Measurements from ENCODE around the gene MYF6.
A peak's percentile ranks its signal among the peaks of the same experiment; 100 is the strongest.

MYF6 gene

GRCh38 chr12:80709811-80710726 lies 2.6 kb downstream of the MYF6 start:
- Histone ChIP-seq H2BK5ac (ENCODE audit: low read depth, low read length, poor library complexity) (no peak overlapping the region), H2BK120ac (ENCODE audit: insufficient read depth, low read length, poor library complexity) (no peak overlapping the region), H2BK12ac (ENCODE audit: low read length) (no peak overlapping the region), H3K4me2 (ENCODE audit: low read length) (peak overlapping the region; percentile 45), H3K18ac (ENCODE audit: low read length) (no peak overlapping the region), H3K23ac (ENCODE audit: low read length) (no peak overlapping the region), H3K36me3 (ENCODE audit: control insufficient read depth in 1 of 2, insufficient read depth in 2 of 2, low read length in 2 of 2) (no peaks in the 10 kb centered on the region), H2AFZ (ENCODE audit: insufficient read depth, low read length, poor library complexity) (no peak overlapping the region), H3K9ac (ENCODE audit: low read length) (no peak overlapping the region), H2AK5ac (ENCODE audit: low read length) (no peak overlapping the region), H4K91ac (ENCODE audit: low read depth, low read length) (no peak overlapping the region), H3K4ac (ENCODE audit: low read depth, low read length) (no peak overlapping the region), H3K27ac (ENCODE audit: low read depth, low read length) (no peak overlapping the region), H4K8ac (ENCODE audit: low read depth, low read length) (no peak overlapping the region), H4K12ac (ENCODE audit: low read depth, low read length) (no peak overlapping the region), H3K4me3 (ENCODE audit: low read depth, low read length) (no peak overlapping the region), H3K79me2 (ENCODE audit: control insufficient read depth, insufficient read depth, low read length, poor library complexity) (no peaks in the 10 kb centered on the region), H3K9me3 (ENCODE audit: insufficient read depth, low read depth, low read length) (peaks cover 3% of the 10 kb centered on the region), H3K27me3 (ENCODE audit: insufficient read depth, low read length) (peaks cover 33% of the 10 kb centered on the region), H3K14ac (ENCODE audit: low read length) (no peak overlapping the region), H3K4me1 (ENCODE audit: control insufficient read depth in 1 of 2, insufficient read depth in 2 of 2, low read length in 2 of 2) (peaks cover 4 to 5% of the 10 kb centered on the region in 2 experiments), H3K79me1 (ENCODE audit: low read length) (no peaks in the 10 kb centered on the region)
- DNase-seq, result peak in 1 of 2 donors; percentile 18
- no CpG with 5 or more reads among the region's 20 CpGs for WGBS (ENCODE audit: extremely low coverage, insufficient coverage, insufficient read length)

- no CpG with 5 or more reads among the region's 1 CpG for WGBS (ENCODE audit: extremely low coverage, insufficient coverage, insufficient read length)
- Histone ChIP-seq H3K79me2 (ENCODE audit: control insufficient read depth, insufficient read depth, low read length, poor library complexity) (no peaks in the 10 kb centered on the region), H3K36me3 (ENCODE audit: control insufficient read depth in 1 of 2, insufficient read depth in 2 of 2, low read length in 2 of 2) (no peaks in the 10 kb centered on the region), H3K14ac (ENCODE audit: low read length) (no peak overlapping the region), H3K27ac (ENCODE audit: low read depth, low read length) (no peak overlapping the region), H3K18ac (ENCODE audit: low read length) (no peak overlapping the region), H2AFZ (ENCODE audit: insufficient read depth, low read length, poor library complexity) (no peak overlapping the region), H3K9ac (ENCODE audit: low read length) (no peak overlapping the region), H3K9me3 (ENCODE audit: insufficient read depth, low read depth, low read length) (peaks cover 3% of the 10 kb centered on the region), H3K4me2 (ENCODE audit: low read length) (no peak overlapping the region), H3K4ac (ENCODE audit: low read depth, low read length) (no peak overlapping the region), H3K23ac (ENCODE audit: low read length) (no peak overlapping the region), H3K4me1 (ENCODE audit: control insufficient read depth in 1 of 2, insufficient read depth in 2 of 2, low read length in 2 of 2) (peaks cover 4 to 5% of the 10 kb centered on the region in 2 experiments), H2AK5ac (ENCODE audit: low read length) (no peak overlapping the region), H3K27me3 (ENCODE audit: insufficient read depth, low read length) (peaks cover 32% of the 10 kb centered on the region), H2BK12ac (ENCODE audit: low read length) (no peak overlapping the region), H2BK5ac (ENCODE audit: low read depth, low read length, poor library complexity) (no peak overlapping the region), H3K4me3 (ENCODE audit: low read depth, low read length) (no peak overlapping the region), H2BK120ac (ENCODE audit: insufficient read depth, low read length, poor library complexity) (no peak overlapping the region), H3K79me1 (ENCODE audit: low read length) (no peaks in the 10 kb centered on the region), H4K8ac (ENCODE audit: low read depth, low read length) (no peak overlapping the region), H4K91ac (ENCODE audit: low read depth, low read length) (no peak overlapping the region), H4K12ac (ENCODE audit: low read depth, low read length) (no peak overlapping the region)
- no peak for DNase-seq
Observed at GRCh38 chr12:80710727-80711449, 3.5 kb downstream of the MYF6 start.

GRCh38 chr12:80711866-80712265 lies 4.4 kb downstream of the MYF6 start:
- H3K4me2 ChIP-seq (ENCODE audit: low read length), result no peak overlapping the region
- no peak overlapping the region for H3K27ac ChIP-seq (ENCODE audit: low read depth, low read length)
- H3K79me1 ChIP-seq (ENCODE audit: low read length), result no peaks in the 10 kb centered on the region
- H3K27me3 ChIP-seq (ENCODE audit: insufficient read depth, low read length), result peaks cover 27% of the 10 kb centered on the region
- H2AFZ ChIP-seq (ENCODE audit: insufficient read depth, low read length, poor library complexity), result no peak overlapping the region
- H3K79me2 ChIP-seq (ENCODE audit: control insufficient read depth, insufficient read depth, low read length, poor library complexity), result no peaks in the 10 kb centered on the region
- no peaks in the 10 kb centered on the region for H3K36me3 ChIP-seq (ENCODE audit: control insufficient read depth in 1 of 2, insufficient read depth in 2 of 2, low read length in 2 of 2)
- peaks cover 4 to 5% of the 10 kb centered on the region in 2 experiments for H3K4me1 ChIP-seq (ENCODE audit: control insufficient read depth in 1 of 2, insufficient read depth in 2 of 2, low read length in 2 of 2)
- no peak overlapping the region for H3K18ac ChIP-seq (ENCODE audit: low read length)
- H3K4me3 ChIP-seq (ENCODE audit: low read depth, low read length), result no peak overlapping the region
- no peak overlapping the region for H3K9ac ChIP-seq (ENCODE audit: low read length)
- WGBS (ENCODE audit: extremely low coverage, insufficient coverage, insufficient read length), result no CpG with 5 or more reads among the region's 1 CpG
- no peak overlapping the region for H4K12ac ChIP-seq (ENCODE audit: low read depth, low read length)
- H2BK12ac ChIP-seq (ENCODE audit: low read length), result no peak overlapping the region
- H2BK120ac ChIP-seq (ENCODE audit: insufficient read depth, low read length, poor library complexity), result no peak overlapping the region
- DNase-seq, result no peak
- H3K4ac ChIP-seq (ENCODE audit: low read depth, low read length), result no peak overlapping the region
- H4K8ac ChIP-seq (ENCODE audit: low read depth, low read length), result no peak overlapping the region
- H3K9me3 ChIP-seq (ENCODE audit: insufficient read depth, low read depth, low read length), result peaks cover 3% of the 10 kb centered on the region
- H2BK5ac ChIP-seq (ENCODE audit: low read depth, low read length, poor library complexity), result no peak overlapping the region
- no peak overlapping the region for H3K23ac ChIP-seq (ENCODE audit: low read length)
- H3K14ac ChIP-seq (ENCODE audit: low read length), result no peak overlapping the region
- no peak overlapping the region for H2AK5ac ChIP-seq (ENCODE audit: low read length)
- H4K91ac ChIP-seq (ENCODE audit: low read depth, low read length), result no peak overlapping the region

- H4K12ac ChIP-seq (ENCODE audit: low read depth, low read length), result no peak overlapping the region
- H2AFZ ChIP-seq (ENCODE audit: insufficient read depth, low read length, poor library complexity), result no peak overlapping the region
- H2BK120ac ChIP-seq (ENCODE audit: insufficient read depth, low read length, poor library complexity), result no peak overlapping the region
- no peak overlapping the region for H2BK12ac ChIP-seq (ENCODE audit: low read length)
- H3K4me1 ChIP-seq (ENCODE audit: control insufficient read depth in 1 of 2, insufficient read depth in 2 of 2, low read length in 2 of 2), result peaks cover 3 to 4% of the 10 kb centered on the region in 2 experiments
- no peak overlapping the region for H3K4ac ChIP-seq (ENCODE audit: low read depth, low read length)
- no peak overlapping the region for H2BK5ac ChIP-seq (ENCODE audit: low read depth, low read length, poor library complexity)
- H3K9ac ChIP-seq (ENCODE audit: low read length), result no peak overlapping the region
- no peaks in the 10 kb centered on the region for H3K79me2 ChIP-seq (ENCODE audit: control insufficient read depth, insufficient read depth, low read length, poor library complexity)
- peaks cover 18% of the 10 kb centered on the region for H3K27me3 ChIP-seq (ENCODE audit: insufficient read depth, low read length)
- no peak overlapping the region for H3K18ac ChIP-seq (ENCODE audit: low read length)
- H3K4me2 ChIP-seq (ENCODE audit: low read length), result no peak overlapping the region
- no peaks in the 10 kb centered on the region for H3K36me3 ChIP-seq (ENCODE audit: control insufficient read depth in 1 of 2, insufficient read depth in 2 of 2, low read length in 2 of 2)
- no peak overlapping the region for H3K14ac ChIP-seq (ENCODE audit: low read length)
- no peak overlapping the region for H2AK5ac ChIP-seq (ENCODE audit: low read length)
- DNase-seq, result no peak
- no peak overlapping the region for H3K23ac ChIP-seq (ENCODE audit: low read length)
- no peaks in the 10 kb centered on the region for H3K79me1 ChIP-seq (ENCODE audit: low read length)
- H4K8ac ChIP-seq (ENCODE audit: low read depth, low read length), result no peak overlapping the region
- peaks cover 3% of the 10 kb centered on the region for H3K9me3 ChIP-seq (ENCODE audit: insufficient read depth, low read depth, low read length)
- no peak overlapping the region for H3K27ac ChIP-seq (ENCODE audit: low read depth, low read length)
- H4K91ac ChIP-seq (ENCODE audit: low read depth, low read length), result no peak overlapping the region
- H3K4me3 ChIP-seq (ENCODE audit: low read depth, low read length), result no peak overlapping the region
Observed at GRCh38 chr12:80712866-80713265, 5.4 kb downstream of the MYF6 start.

Measured in trophoblast cell (in vitro differentiated cells and primary cell).